Activated CD4-positive, CD25-positive, alpha-beta regulatory T cell (primary cell): ENCODE measurements around the gene CST9.
A peak's percentile ranks its signal among the peaks of the same experiment; 100 is the strongest.
"Not testable (repeated sequence)": the region's sequence is repeated elsewhere in the genome, so short reads cannot be mapped to it uniquely, and the experiment has no call there.

Experiments
- DNase-seq, 4 experiments: peaks; one replicate each; lab custom pipeline; 2025; lab: John Stamatoyannopoulos, UW

The CST9 gene

DNA sequence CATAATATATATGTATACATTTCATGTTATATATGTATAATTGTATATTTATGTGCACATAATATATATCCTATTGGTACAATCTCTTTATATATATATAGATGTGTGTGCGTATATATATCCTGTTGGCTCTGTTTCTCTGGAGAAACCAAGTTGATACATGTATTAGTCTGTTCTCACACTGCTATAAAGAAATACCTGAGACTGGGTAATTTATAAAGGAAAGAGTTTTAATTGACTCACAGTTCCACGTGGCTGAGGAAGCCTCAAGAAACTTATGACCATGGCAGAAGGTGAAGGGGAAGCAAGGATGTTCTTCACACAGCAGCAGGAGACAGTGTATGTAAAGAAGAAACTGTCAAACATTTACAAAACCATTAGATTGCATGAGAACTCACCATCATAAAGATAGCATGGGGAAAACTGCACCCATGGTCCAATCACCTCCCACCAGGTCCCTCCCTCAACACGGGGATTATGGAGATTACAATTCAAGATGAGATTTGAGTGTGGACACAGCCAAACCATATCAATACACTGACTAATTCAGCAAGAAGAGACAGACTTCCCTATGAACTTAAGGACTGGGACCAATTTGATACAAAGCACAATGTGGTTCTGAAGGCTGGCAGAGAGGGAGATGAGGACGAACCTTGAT, 18.1 kb upstream of the CST9 start:
- DNase-seq = no peak

DNA sequence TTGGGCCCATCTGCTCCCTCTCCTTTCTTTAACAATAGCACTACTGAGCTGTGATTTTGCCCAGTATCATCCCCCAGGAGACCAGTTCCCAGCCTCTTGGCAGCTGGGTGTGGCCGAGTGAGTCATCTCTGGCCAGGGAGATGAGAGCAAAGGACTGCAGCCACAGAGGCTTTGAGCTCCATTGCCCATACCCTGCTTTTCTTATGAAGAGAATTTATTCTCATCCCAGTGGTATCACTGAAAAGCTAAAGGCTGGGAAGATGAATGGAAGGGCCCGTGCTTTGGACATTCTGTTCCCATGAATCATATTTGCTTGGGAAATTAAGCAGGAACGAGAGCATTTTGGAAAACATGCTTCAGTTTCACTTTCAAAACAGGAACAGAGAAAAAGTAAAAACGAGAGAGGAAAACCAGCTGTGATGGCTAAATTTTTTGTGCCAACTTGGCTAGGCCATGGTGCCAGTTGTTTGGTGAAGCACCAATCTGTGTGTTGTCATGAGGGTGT, 17.2 kb upstream of the CST9 start:
- DNase-seq = no peak

GRCh38 chr20:23622401-23622800, 16.7 kb upstream of the CST9 start:
- not testable (repeated sequence) for DNase-seq

DNA sequence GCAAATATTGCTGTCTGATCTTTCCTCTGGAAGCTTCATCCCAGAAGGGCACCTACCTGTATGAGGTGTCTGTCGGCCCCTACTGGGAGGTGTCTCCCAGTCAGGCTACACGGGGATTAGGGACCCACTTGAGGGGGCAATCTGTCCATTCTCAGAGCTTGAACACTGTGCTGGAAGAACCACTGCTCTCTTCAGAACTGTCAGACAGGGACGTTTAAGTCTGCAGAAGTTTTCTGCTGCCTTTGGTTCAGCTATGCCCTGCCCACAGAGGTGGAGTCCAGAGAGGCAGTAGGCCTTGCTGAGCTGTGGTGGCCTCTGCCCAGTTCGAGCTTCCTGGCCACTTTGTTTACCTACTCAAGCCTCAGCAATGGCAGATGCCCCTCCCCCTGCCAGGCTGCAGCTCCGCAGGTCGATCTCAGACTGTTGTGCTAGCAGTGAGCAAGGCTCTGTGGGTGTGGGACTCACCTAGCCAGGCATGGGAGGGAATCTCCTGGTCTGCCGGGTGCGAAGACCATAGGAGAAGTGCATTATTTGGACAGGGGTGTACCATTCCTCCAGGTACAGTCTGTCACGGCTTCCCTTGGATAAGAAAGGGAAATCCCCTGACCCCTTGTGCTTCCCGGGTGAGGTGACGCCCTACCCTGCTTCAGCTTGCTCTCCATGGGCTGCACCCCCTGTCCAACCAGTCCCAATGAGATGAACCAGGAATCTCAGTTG, 15.1 kb upstream of the CST9 start:
- not testable (repeated sequence) for DNase-seq

DNA sequence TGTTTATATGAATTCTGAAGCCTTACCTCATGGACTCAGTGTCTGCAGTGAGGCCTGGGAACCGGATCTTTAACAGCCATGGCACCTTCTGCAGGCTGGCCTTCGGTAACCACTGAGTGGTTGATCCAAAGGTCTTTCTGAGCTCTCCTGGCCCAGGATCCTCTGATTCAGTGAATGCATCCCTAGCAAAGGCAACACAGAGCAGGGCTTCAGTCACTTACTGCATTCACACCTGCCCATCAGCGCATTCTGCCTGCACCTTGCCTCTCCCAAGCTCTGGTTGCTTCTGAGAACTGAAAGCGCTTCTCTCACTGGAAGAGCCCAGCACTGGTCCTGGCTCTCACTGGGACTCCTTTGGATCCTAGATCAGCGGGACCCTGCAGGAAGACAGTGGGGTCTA, 8.4 kb upstream of the CST9 start:
- no peak for DNase-seq

- no peak for DNase-seq
Observed at GRCh38 chr20:23613676-23614075, 8.0 kb upstream of the CST9 start.

DNA sequence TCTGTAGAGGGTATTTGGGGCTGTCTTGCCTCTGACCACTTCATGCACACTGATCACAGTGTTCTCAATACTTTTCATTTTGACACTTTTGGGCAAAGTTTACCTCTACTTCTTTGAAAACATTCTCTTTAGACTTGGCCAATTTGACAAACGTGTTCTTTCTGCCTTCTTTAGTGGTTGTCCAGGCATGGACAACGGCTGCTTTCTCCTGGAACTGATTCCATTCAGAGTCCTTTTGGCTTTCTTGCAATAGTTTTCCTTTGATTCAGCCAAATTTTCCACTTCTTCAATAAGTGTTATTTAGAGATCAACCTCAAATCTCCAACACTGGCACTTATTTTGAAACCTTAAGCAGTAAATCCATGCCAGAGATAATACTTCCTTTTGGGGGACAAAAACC, 6.7 kb upstream of the CST9 start:
- no peak for DNase-seq

- no peak for DNase-seq
Observed at GRCh38 chr20:23609486-23610109, 3.9 kb upstream of the CST9 start.

DNA sequence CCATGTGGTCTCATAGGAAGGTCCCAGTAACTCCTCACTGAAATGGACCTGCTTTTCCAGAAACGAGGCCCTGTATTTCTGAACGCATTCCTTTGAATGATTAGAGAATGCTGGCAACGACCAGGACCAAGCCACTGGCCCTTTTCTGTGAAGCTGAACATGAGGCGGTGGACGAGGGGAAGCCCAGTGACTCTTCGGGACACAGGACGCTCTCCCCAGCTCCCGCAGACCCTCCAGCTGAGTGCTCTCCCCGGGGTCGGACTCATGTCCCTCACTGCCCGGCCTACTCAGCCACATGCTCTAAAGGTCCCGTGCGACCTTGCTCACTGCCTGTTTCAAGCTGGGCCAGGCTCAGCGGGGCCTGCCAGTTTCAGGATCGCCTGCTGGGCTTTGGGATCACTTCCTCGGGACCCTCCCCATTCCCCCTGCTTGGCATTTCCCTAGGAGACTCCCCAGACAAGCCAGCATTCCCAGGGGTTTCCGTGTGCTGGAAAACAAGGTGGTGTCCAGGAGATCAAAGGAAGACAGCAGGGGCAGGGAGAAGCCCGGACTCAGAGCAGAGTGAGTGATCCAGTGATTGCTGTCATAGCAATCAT, 2.6 kb upstream of the CST9 start:
- DNase-seq = no peak

DNA sequence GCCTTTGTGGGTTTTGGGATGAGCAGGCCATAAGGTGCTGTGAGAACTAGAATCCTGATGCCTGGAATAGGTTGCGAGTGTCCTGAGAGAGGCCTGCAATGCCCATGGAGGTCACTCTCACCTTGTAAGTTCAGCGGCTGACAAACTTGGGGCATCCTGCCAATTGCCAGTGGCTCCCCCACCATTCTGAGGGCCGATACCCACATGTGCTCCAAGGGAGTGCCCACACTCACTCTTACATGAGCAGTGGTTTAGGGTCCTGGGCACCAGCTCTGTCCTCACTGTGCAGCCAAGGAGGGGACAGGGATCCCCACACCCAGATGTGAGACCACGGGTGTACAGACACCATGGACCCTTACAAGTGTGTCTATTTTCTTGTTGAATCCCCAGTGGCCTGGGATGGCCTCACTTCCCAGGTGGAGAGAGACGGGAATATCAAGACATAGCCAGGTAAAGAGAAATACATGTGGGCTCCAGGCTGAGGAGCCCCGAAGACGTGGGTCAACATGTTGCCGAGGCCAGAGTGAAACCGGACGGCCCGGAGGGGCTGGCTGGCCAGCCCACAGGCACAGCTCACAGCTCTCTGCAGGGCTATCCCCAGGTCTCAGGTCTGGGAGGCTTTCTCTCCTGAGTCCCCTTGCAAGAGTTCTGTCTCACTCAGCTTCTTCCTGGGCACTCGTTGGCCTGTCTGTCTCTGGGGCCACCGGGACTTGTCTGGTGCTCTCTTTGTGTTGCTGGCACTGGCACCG, 2.0 kb upstream of the CST9 start:
- no peak for DNase-seq

GRCh38 chr20:23606652-23607049, 934 bp upstream of the CST9 start:
- peak; percentile 7 to 41 (median 17) for DNase-seq

- DNase-seq = no peak
Observed at GRCh38 chr20:23604306-23604705, 1.4 kb downstream of the CST9 start.

DNA sequence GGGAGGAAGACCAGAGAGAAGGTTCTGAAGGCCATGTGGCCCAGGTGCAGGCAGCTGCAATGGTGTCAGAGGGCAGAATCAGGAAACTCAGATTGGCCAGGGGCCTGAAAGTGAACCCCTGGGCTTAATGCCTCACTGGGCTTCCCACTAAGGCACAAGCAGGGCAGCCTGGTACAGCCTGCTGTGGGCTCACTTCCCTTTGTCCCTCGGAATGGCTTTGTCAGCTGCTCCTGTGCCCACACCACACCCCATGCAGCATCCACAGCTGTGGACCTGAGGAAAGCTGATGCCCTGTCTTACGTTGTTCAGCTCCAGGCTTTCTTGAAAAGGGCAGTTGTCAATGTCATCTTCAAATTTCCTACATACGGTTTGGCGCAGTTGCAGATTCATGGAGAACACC, 2.4 kb downstream of the CST9 start:
- no peak for DNase-seq

- DNase-seq = no peak
Observed at GRCh38 chr20:23602699-23603098, 3.0 kb downstream of the CST9 start.

DNA sequence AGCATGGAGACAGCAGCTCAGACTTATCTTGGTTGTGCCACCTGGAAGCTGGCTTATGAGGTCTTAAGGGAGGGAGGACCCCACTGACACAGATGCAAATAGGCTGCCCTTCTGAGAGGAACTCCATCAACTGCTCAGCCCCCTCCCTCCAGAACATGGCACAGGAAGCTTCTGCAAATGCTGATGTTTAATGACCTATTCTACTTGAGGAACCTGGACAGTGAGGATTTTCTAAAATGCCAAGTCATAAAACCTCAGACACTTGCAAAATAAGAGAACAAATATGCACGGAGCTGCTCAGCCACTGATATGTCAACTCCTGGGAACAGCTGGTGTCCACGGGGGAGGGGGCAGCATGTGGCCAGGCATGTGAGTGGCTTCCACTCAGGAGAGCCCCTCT, 3.5 kb downstream of the CST9 start:
- no peak for DNase-seq

GRCh38 chr20:23601715-23602114, 4.0 kb downstream of the CST9 start:
- no peak for DNase-seq

DNA sequence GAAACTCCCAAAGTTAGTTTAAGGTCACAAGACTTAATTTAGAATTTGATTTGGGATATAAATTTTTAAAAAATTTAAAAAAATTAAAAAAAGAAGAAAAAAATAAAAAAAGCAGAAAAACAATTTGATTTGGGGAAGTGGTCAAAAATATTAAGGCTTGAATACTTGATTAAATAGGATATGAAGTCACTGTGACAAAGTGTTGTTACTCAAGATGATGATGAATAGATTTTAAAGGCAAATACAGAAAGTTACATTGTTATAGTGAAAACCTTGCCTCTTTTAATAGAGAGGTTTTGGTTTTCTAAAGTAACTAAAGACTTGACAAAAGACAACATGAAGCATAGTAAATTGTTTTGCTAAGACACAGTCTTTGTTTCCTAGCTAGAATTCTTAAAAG, 7.2 kb downstream of the CST9 start:
- DNase-seq = no peak

DNA sequence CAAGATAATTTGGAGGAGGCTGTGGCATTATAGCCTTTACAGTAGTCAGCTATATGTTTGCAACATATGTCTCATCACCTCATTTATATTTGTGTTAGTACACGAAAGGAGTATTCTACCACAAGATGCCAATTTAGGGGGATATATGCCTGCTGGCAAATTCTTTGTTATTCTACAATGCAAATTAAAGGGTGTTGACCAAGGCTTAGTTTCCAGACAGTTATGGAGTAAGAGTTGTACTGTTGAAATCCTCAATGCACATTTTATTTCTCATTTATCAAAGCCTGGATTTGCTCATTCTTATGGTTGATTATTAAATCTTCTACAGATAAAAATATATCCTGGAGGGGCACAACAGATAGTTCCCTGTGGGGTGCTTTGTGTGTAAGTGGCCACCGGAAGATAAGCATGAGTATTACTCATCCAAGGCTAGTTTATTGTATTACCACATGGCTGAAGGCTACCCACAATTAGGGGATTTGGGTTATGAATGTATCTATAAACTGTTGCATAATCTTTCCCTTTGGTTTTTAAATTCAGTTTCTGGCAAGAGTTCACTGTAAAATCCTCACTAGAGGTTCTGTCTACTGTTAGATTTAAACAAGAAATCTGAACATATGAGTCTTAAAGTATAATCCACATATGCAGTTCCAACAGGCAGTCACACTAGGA, 9.0 kb downstream of the CST9 start:
- no peak for DNase-seq

- DNase-seq = no peak
Observed at GRCh38 chr20:23595941-23596340, 9.8 kb downstream of the CST9 start.

DNA sequence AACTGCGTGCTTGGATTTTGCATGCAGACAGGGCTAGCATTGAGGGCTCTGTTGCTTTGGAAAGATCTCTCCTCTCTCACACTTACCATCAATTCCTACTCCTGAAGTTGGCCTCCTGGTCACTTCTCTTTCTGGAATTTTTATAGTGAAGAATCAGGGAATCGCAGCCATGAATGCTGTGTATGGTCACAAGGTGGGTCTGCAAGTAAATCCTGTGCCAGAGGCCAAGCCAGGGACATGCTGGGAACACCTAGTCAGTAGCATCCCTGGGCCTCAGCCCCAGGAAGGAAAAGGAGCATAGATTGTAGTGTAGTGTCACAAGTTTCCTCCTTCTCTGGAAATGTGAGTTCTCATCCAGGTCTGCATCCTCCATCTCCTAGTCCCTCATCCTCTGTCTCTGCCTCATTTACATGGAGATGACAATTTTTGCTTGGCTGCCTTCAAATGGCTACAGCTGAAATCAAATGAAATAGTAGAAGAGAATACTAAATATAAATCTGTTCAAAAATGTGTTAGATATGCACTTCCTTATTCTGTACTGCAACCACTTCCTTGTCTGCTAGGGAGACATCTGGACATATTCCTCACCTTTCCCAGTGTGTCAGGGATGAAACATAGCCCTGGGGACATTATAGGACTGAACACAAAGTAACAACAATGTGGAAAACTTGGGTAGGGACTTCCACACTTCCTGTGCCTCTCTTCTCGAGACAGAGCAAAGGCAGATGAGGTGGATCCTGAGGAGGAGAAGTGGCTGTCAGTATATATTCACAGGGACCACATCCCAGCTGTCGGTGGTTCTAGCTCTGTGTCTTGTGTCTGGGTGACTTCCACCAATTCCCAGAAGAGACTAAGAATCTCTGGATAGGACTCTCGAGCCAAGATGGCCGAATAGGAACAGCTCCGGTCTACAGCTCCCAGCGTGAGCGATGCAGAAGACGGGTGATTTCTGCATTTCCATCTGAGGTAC, 17.0 kb downstream of the CST9 start:
- DNase-seq = no peak
